Breast epithelium (tissue), 3 donors: Measurements from ENCODE around the gene FAM120A.

ENCODE experiments used
- CTCF ChIP-seq, 3 donors: fragments of 450-650 bp; IDR thresholded peaks; one replicate each; pipeline ENCODE4 v1.5.1; 2016 to 2017; ENCODE audit warnings: antibody characterized with exemption in 3 of 3, mild to moderate bottlenecking in 3 of 3, moderate library complexity in 3 of 3
- POLR2A ChIP-seq: fragments of 450-650 bp; IDR thresholded peaks from one replicate; pipeline ENCODE4 v1.6.1; 2016; ENCODE audit warnings: antibody characterized with exemption, mild to moderate bottlenecking, moderate library complexity
- POLR2AphosphoS5 ChIP-seq, 3 donors: sonication (generic); formaldehyde crosslinking; IDR thresholded peaks; one replicate each; pipeline ENCODE4 v1.6.1; 2017; ENCODE audit warnings: antibody characterized with exemption in 3 of 3

- TF ChIP-seq CTCF (IDR thresholded peaks at IDR 0.05) (no peak), POLR2AphosphoS5 (IDR thresholded peaks at IDR 0.05) (no peak), POLR2A (no peak)
Observed at GRCh38 chr9:93456022-93456421, 4.5 kb downstream of the FAM120A start.
